ENCODE results near the gene RFC1. TPM values are rescaled to one million over a fixed set of nuclear protein-coding genes. Genes with fewer than 3 reads are reported as not detected.
A peak's percentile ranks its signal among the peaks of the same experiment; 100 is the strongest.

RFC1 gene
- total and polyA plus RNA-seq, 9 of the 15 experiments (the other 6 are each of a cell fraction or from before 2014, with no cell fraction given): 16.8 to 85.6 (median 45.2) TPM

- TF ChIP-seq ID3 (CRISPR knock-in tag; IDR thresholded peaks at IDR 0.05): no peak
- peak; percentile 68; the same call in 1 of the 2 replicates for TF ChIP-seq ID3 (tag; IDR thresholded peaks at IDR 0.05)
- no peak for TF ChIP-seq ZNF316 (IDR thresholded peaks at IDR 0.05)
- no peak for TF ChIP-seq RFX5 (IDR thresholded peaks at IDR 0.05; ENCODE audit: low read depth, low read length)
- TF ChIP-seq ZHX1 (conservative IDR thresholded peaks at IDR 0.05; ENCODE audit: low read length): no peak
- 0 out of 2 replicates have a peak, but pooled peaks have one; percentile 68 for TF ChIP-seq NKRF (IDR thresholded peaks at IDR 0.05; ENCODE audit: borderline replicate concordance)
- no peak for TF ChIP-seq TFE3 (CRISPR knock-in tag; IDR thresholded peaks at IDR 0.05)
- TF ChIP-seq ZKSCAN3 (CRISPR knock-in tag; IDR thresholded peaks at IDR 0.05): no peak
- TF ChIP-seq KLF13 (tag; IDR thresholded peaks at IDR 0.05; ENCODE audit: borderline replicate concordance, low read depth): 0 out of 2 replicates have a peak, but pooled peaks have one; percentile 22
- TF ChIP-seq HLTF (IDR thresholded peaks at IDR 0.05): 0 out of 2 replicates have a peak, but pooled peaks have one; percentile 44
- peak; percentile 81; the same call in 1 of the 2 replicates for TF ChIP-seq ERF (CRISPR knock-in tag; IDR thresholded peaks at IDR 0.05)
- TF ChIP-seq DPF2 (IDR thresholded peaks at IDR 0.05): no peak
- TF ChIP-seq NFIX (CRISPR knock-in tag; IDR thresholded peaks at IDR 0.05; ENCODE audit: low read depth): no peak
- no peak for TF ChIP-seq GTF2B (IDR thresholded peaks at IDR 0.05; ENCODE audit: extremely low read depth, insufficient read length)
- no peak for TF ChIP-seq ZNF398 (CRISPR knock-in tag; IDR thresholded peaks at IDR 0.05)
- TF ChIP-seq POLR3G (IDR thresholded peaks at IDR 0.05; ENCODE audit: extremely low read depth, insufficient read length, insufficient replicate concordance): no peak
Measured at GRCh38 chr4:39365830-39366771, at the start of gene RFC1 (continued).
